Adrenal gland (tissue), 5 donors: ENCODE measurements around the gene CIAPIN1.

ENCODE experiments used
- POLR2A ChIP-seq, 2 donors: fragments of 450-650 bp; IDR thresholded peaks; one replicate each; pipeline ENCODE4 v1.6.1; 2017; ENCODE audit warnings: antibody characterized with exemption in 2 of 2, mild to moderate bottlenecking in 2 of 2, moderate library complexity in 1 of 2
- TF ChIP-seq, protein P1 (sequence below), 6 experiments: fragments of 450-650 bp in 4 of 6; fragments of 200-600 bp in 2 of 6; sonication (generic) in 1 of 6; IDR thresholded peaks; 1 replicate in 5 of 6; 2 replicates in 1 of 6; pipeline versions ENCODE4 v1.5.1 to v1.8.0; 2016 to 2021; ENCODE audit warnings: antibody characterized with exemption in 6 of 6, mild to moderate bottlenecking in 2 of 6, moderate library complexity in 1 of 6
- donor health status: DM: no; HTN: no; CAD: no.

DNA sequence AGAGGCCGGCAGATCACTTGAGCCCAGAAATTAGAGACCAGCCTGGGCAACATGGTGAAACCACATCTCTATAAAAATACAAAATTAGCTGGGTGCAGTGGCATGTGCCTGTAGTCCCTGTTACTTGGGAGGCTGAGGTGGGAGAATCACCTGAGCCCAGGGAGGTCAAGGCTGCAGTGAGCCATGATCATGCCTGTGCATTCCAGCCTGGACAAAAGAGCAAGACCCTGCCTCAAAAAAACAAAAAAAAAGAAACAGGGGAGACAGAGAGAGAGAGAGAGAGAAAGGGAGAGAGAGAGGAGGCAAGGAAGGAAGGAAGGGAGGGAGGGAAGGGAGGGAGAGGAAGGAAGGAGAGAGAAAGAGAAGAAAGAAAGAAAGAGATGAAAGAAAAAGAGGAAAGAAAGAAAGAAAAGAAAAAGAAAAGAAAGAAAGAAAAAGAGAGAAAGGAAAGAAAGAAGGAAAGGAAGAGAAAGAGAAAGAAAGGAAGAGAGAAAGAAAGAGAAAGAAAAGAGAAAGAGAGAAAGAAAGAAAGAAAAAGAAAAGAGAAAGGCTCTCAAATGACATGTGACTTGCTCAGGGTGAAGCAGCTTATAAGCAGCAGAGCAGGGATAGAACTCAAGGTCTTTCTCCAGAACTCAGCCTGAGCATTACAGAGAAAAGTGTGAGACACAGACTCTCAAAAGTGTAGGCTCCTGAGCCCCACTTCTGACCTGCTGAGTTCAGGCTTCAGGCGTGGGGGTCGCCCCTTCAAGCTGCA is 59.4 kb downstream of the CIAPIN1 start:
- TF ChIP-seq POLR2A (IDR thresholded peaks at IDR 0.05), result no peak
- TF ChIP-seq, protein P1, sequence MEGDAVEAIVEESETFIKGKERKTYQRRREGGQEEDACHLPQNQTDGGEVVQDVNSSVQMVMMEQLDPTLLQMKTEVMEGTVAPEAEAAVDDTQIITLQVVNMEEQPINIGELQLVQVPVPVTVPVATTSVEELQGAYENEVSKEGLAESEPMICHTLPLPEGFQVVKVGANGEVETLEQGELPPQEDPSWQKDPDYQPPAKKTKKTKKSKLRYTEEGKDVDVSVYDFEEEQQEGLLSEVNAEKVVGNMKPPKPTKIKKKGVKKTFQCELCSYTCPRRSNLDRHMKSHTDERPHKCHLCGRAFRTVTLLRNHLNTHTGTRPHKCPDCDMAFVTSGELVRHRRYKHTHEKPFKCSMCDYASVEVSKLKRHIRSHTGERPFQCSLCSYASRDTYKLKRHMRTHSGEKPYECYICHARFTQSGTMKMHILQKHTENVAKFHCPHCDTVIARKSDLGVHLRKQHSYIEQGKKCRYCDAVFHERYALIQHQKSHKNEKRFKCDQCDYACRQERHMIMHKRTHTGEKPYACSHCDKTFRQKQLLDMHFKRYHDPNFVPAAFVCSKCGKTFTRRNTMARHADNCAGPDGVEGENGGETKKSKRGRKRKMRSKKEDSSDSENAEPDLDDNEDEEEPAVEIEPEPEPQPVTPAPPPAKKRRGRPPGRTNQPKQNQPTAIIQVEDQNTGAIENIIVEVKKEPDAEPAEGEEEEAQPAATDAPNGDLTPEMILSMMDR (IDR thresholded peaks at IDR 0.05), result no peak
